Endothelial cell (in vitro differentiated cells): Measurements from ENCODE around the gene CACHD1. TPM values are rescaled to one million over a fixed set of nuclear protein-coding genes. Genes with fewer than 3 reads are reported as not detected.

Experiments used
- DNase-seq: peaks from one replicate; pipeline ENCODE4 v3.0.0; 2021; ENCODE audit warnings: low spot score
- H3K27ac Mint-ChIP-seq: one replicate; pipeline ENCODE4 v1.8.0; 2021; ENCODE audit warnings: mixed read lengths, inconsistent platforms; ENCODE audit not compliant: unreplicated experiment
- H3K27me3 Mint-ChIP-seq: one replicate; pipeline ENCODE4 v1.8.0; 2021; ENCODE audit warnings: mild to moderate bottlenecking, moderate library complexity, mixed read lengths, inconsistent platforms; ENCODE audit not compliant: unreplicated experiment
- H3K36me3 Mint-ChIP-seq: one replicate; pipeline ENCODE4 v1.8.0; 2021; ENCODE audit warnings: mild to moderate bottlenecking, low read depth, mixed read lengths, inconsistent platforms; ENCODE audit not compliant: unreplicated experiment
- H3K4me1 Mint-ChIP-seq: one replicate; pipeline ENCODE4 v1.8.0; 2021; ENCODE audit warnings: mild to moderate bottlenecking, mixed read lengths, inconsistent platforms; ENCODE audit not compliant: unreplicated experiment
- H3K4me3 Mint-ChIP-seq: one replicate; pipeline ENCODE4 v1.8.0; 2021; ENCODE audit warnings: mild to moderate bottlenecking, mixed read lengths, inconsistent platforms; ENCODE audit not compliant: unreplicated experiment
- H3K9me3 Mint-ChIP-seq: one replicate; pipeline ENCODE4 v1.8.0; 2021; ENCODE audit warnings: mixed read lengths, inconsistent platforms; ENCODE audit not compliant: unreplicated experiment
- CTCF ChIP-seq: fragments of 200-600 bp; sonication (generic); IDR thresholded peaks from one replicate; pipeline ENCODE4 v1.5.0; 2021; ENCODE audit warnings: antibody characterized with exemption; ENCODE audit not compliant: unreplicated experiment
- total RNA-seq: library from RNA; stranded (reverse); fragmentation: NEBNext Ultra II Directional; extraction: Animal tissue kit (Norgen Biotek cat#: 25700); gene quantifications from one replicate; pipeline ENCODE4 v1.2.1, GENCODE V29; 2021; ENCODE audit not compliant: unreplicated experiment

Gene CACHD1
- total RNA-seq, 1 donor from 2014 or later = 48.6 TPM

DNA sequence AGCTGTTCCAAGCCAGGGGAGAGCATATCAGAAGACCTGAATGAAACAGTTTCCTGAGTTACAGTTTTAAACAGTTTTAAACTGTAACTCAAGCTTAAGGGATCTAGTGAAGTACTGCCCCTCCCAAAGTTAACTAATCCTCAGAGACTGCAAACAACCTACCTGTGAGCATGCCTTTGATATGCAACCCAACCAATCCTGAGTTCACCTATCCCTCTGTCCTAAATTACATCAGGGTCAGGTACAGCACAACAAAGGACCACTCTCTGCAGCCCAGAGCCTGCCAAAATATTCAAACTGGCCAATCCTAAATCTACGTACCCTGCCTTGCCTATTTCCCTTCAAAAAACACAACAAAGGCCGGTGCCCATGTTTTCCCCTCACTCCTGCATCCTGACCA lies 242.1 kb downstream of the CACHD1 start:
- Mint-ChIP-seq H3K9me3 (no peaks in the 10 kb centered on the region), H3K36me3 (no peaks in the 10 kb centered on the region), H3K4me3 (no peak overlapping the region), H3K27me3 (no peaks in the 10 kb centered on the region), H3K27ac (no peak overlapping the region), H3K4me1 (peaks cover 4% of the 10 kb centered on the region)
- DNase-seq = no peak
- no peak for TF ChIP-seq CTCF

DNA sequence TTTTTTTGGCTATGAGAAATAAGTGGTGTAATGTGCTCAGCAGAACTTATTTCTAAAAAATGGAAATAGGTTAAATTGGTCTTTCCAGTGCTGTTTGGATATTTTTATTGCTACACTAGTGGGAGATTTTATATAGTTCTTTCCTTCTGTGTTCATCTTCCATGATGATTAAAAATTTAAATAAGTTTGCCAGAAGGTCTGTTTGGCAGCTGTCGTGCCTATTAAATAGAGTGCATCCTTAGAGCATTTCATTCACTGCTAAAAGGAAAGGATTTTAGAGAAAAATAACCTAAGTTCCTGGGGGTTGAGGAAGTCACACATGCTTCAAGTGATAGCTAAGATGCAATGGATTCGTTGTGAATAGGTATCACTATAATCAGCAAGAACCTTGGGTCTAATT lies 245.3 kb downstream of the CACHD1 start:
- peaks cover 4% of the 10 kb centered on the region for H3K36me3 Mint-ChIP-seq
- no peak for TF ChIP-seq CTCF
- H3K4me1 Mint-ChIP-seq = no peaks in the 10 kb centered on the region
- no peak overlapping the region for H3K27ac Mint-ChIP-seq
- H3K4me3 Mint-ChIP-seq = no peak overlapping the region
- no peaks in the 10 kb centered on the region for H3K27me3 Mint-ChIP-seq
- no peak for DNase-seq
- H3K9me3 Mint-ChIP-seq = no peaks in the 10 kb centered on the region

- no peak for DNase-seq
- H3K27ac Mint-ChIP-seq = no peak overlapping the region
- H3K36me3 Mint-ChIP-seq = peaks cover 4% of the 10 kb centered on the region
Measured at GRCh38 chr1:64721135-64721534, 251.2 kb downstream of the CACHD1 start.

DNA sequence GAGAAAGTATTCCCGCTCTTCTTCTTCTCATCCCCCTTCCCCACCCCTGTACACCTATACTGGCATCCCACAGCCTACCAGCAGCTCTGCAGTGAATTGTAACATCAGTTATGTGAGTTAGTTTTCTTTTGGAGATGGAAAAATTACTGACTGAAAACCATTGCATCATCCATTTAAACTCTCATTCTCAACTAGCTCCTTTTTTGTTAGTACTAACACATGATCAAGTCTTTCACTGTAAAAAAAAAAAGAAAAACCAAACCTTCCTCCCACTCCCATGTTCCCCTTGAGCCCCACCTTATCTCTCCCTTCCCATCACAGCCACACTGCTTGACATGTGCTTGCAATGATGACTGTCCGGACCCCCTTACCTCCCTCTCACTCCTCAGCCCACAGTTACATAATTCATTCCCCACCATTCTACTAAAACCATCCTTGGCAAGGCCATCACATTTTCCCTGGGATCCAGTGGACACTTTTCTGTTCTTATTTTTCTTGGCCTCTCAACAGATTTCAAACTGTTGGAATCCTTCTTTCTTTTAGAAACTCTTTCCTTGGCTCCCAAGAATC lies 251.7 kb downstream of the CACHD1 start:
- Mint-ChIP-seq H3K4me3 (no peak overlapping the region), H3K9me3 (no peaks in the 10 kb centered on the region), H3K27ac (no peak overlapping the region), H3K4me1 (peaks cover 2% of the 10 kb centered on the region), H3K27me3 (no peaks in the 10 kb centered on the region), H3K36me3 (peaks cover 4% of the 10 kb centered on the region)
- DNase-seq = no peak
- TF ChIP-seq CTCF = no peak

More at GRCh38 chr1:64721135-64721534, 251.2 kb downstream of the CACHD1 start:
- H3K27me3 Mint-ChIP-seq = no peaks in the 10 kb centered on the region
- no peaks in the 10 kb centered on the region for H3K9me3 Mint-ChIP-seq
- no peak overlapping the region for H3K4me3 Mint-ChIP-seq
- H3K4me1 Mint-ChIP-seq = peaks cover 2% of the 10 kb centered on the region
- TF ChIP-seq CTCF = no peak

- DNase-seq = no peak
- TF ChIP-seq CTCF = no peak
- Mint-ChIP-seq H3K4me3 (no peak overlapping the region), H3K27ac (no peak overlapping the region), H3K9me3 (no peaks in the 10 kb centered on the region), H3K4me1 (peaks cover 2% of the 10 kb centered on the region), H3K27me3 (no peaks in the 10 kb centered on the region), H3K36me3 (no peaks in the 10 kb centered on the region)
Measured at GRCh38 chr1:64727861-64728260, 257.9 kb downstream of the CACHD1 start.
